GM21381 (cell line): ENCODE data around the gene GNAQ.
"Not testable (repeated sequence)": the region's sequence is repeated elsewhere in the genome, so short reads cannot be mapped to it uniquely, and the experiment has no call there.

Experiments
- ATAC-seq: cut with Tn5 transposase; IDR thresholded peaks from one replicate; pipeline ENCODE4 v1.9.1; 2021; ENCODE audit warnings: mild to moderate bottlenecking, moderate library complexity; ENCODE audit not compliant: unreplicated experiment

The GNAQ gene

DNA sequence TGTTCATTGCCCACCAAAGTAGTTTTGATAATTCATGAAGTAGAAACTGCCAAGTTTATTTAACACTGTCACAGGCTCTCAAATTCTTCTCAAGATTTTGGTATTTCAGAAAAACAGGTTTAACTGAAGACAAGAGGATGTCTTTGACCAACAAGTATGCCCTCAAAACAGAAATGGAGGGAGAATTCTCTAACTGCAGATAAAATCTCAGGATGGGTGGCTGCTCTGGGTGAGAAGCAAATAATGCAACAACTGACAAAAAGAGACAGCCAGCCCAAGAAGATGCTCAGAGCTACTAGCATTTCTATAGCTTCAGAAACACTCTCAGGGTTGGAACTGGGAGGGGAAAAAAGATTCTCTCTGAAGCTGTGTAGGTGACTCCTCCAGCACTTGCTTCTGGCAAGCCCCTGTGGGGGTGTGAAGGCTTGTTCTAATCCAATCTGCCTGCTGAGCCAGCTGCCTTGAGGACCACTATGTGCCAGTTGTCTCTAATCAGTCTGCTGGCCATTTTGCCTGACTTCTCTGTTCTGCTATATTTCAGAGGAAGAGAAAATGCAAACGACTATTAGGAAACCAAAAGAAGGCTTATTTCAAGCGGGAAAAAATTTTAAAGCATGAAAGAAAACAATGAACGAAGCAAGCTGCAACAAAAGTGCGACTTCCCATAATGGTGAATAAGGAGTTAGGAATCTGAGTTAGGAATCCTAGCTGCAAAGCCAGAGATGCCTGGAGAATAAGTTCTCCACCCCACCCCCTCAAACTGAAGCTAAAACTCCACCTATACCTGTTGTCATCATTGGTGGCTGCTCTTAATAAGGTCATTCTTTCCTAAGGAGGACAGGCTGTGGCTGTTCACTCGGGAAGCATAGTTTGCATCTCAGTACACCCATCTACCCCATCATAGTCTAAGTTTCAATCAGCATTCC is 147.5 kb downstream of the GNAQ start:
- no peak for ATAC-seq

DNA sequence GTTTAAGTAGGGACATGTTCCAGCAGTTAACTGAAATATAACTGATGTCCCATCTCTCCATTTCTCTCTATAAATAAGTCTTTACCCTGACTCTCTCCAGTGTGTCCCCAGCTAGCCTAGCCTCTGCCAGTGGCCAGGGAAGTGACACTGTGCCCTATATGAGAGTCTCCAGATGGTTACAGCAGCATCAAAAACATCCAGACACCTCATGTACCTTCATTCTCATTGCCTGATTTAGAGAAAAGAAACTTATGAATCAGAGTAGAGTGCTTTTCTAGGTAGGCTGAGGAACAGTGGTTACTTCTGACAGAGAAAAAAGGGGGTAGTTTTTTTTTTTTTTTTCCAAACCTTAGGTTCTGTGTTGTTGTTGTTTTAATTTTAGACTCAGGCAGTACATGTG is 148.5 kb downstream of the GNAQ start:
- no peak for ATAC-seq

DNA sequence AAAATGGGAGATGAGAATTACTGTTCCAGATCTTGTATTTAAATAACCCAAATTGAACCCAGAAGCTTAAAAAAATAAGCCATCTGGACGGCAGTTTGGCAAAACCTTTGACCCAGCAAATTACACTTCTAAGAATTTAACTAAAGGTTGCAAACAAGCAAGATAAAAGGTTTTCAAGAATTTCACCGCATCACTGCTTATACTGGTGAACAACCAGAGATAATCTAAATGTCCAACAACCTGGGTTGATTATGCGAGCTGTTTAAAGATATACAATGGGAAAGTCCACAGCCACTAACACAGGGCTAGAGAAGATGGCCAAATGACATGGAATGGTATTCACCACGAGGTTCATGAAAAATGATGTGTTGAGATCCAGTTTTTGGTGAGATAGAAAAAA is 149.3 kb downstream of the GNAQ start:
- no peak for ATAC-seq

DNA sequence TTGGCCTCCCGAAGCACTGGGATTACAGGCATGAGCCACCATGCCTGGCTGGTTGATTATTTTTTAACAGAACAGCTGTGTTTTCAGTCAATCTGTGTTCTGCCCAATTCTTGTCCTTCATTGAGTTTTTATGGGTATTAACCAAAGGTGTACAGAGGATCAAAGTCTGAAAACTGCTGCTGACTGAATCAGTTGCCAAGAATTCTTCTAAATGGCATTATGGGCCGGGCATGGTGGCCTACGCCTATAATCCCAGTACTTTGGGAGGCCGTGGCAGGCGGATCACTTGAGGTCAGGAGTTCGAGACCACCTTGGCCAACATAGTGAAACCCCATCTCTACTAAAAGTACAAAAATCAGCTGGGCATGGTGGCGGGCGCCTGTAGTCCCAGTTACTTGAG is 150.0 kb downstream of the GNAQ start:
- not testable (repeated sequence) for ATAC-seq

DNA sequence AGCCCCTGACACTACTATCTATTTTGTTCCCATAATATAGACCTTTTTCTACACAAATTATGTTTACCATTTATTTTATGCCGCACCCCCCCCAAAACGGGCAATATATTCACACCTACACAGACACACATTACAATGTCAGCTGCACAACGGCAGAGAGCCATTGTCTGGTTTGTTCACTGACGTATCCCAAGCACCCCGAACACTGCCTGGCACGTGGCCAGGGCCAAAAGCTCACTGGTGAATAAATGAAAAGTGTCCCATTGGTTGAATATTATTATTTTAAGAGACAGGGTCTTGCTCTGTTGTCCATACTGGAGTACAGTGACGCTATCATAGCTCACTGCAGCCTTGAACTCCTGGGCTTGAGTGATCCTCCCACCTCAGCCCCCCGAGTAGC is 150.5 kb downstream of the GNAQ start:
- no peak for ATAC-seq

DNA sequence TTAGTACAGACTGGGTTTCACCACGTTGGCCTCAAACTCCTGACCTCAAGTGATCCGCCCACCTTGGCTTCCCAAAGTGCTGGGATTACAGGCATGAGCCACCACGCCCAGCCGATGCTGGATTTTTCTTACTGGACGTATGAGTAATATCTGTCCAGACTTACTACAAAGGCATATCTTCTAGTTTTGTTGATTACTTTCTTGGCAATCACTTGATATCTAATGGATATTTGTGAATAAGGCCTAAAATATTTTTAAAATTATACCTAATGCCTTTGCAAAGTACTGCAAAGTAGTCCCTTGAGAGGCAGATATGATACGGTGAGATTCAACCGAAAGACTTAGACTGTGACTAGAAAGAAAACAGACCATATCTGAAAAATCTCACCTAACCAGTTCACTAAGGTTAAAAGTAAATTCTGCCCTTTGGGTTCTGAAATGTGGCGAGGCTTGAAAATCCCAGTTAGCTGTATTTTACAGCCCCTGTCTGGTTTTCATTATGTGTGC is 152.1 kb downstream of the GNAQ start:
- ATAC-seq, result no peak

DNA sequence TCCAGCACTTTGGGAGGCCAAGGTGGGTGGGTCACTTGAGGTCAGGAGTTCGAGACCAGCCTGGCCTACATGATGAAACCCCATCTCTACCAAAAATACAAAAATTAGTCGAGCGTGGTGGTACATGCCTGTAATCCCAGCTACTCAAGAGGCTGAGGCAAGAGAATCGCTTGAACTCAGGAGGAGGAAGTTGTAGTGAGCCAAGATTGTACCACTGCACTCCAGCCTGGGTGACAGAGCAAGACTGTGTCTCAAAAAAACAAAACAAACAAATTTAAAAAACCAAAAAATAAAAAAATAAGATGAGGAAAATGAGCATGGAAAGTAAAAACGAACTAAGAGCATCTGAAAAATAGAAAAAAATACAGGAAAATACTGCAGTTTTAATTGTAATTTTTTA is 152.8 kb downstream of the GNAQ start:
- not testable (repeated sequence) for ATAC-seq

DNA sequence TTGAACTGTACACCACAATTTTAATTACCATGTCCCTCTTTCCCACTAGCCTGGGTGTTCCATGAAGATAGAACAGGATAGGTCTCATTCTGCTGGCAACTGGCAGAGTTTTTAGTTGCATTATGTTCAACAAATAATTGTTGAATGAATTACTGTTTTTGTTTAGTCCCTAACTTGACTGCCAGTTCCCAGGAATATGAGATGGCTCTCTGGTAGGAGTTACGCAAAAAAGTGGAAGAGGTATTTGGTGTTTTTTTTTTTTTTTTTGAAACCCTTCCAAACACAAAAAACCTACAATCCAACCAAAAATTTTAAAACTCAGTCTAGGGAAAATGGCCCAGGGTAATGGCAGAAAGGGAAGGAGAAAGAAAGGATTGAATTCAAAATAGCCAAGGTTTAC is 153.6 kb downstream of the GNAQ start:
- ATAC-seq, result no peak

DNA sequence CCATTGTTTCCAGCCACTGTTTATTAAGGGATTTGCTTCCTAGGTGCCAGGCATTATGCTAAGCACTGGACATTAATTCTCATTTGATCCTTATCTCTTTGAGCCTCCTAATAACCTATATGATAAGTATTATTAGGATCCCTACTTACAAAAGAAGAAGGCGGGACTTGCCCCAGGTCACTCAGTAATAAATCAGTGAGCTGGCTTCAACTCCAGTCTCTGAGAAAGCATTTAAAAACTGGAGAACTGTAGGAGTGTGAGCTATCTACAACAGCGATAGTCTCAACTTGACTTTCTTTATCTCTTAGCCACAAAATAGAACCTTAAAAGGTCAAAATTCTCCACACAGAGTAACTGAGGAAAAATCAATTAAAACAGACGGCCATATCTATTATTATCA is 155.0 kb downstream of the GNAQ start:
- no peak for ATAC-seq

DNA sequence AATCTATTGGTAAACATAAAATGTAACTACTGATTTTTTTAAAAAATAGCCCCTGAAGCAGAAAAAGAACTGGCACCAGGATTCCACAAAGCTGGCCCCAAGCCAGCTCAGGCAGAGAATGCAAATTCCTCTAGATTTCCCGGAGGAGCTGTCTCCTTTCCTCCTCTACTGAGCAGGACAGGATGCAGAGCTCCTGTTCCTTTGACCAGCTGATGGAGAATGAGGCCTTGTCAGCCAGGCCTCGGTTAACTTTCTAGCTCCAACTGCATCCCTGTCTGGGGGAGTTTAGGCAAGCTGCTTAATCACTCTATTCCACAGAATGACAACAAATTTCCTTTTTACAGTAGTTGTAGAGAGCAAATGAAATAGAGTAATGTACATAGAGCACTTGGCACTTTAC is 155.5 kb downstream of the GNAQ start:
- no peak for ATAC-seq

DNA sequence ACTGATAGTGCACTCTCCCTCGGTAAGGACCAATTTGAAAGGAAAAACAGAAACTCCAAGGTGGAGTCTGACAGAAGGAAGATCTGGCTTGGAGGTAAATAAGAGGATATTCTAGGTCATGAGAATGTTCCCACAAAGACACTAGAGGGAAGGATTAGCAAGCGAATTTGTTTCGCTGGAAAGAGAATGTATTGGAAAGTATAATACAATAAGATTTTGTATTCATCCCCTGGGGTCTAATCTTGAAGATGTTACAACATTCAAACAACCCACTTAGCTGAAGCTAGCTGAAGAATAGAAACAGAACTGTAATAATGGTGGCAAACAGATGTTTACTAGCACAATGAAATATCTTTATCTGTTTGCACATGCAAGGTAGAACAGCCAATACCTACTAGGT is 158.7 kb downstream of the GNAQ start:
- ATAC-seq, result no peak

DNA sequence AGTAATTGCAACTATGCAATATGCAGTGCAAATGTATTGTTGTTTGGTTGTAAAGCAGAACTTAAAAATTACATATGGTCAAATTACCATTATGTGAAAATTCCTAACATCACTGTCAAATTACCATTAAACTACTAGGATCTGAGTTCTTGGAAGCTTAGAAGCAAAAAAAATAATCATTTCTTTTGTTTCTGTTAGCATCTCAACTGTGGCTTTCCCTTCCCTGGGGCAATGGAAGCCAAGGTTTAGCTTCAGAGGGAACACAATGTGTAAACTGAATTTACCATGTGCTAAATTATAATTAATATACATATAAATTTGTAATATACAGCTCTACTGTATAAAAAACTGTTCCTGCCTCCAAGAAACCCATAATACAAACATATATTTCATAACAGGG is 159.4 kb downstream of the GNAQ start:
- ATAC-seq, result no peak

DNA sequence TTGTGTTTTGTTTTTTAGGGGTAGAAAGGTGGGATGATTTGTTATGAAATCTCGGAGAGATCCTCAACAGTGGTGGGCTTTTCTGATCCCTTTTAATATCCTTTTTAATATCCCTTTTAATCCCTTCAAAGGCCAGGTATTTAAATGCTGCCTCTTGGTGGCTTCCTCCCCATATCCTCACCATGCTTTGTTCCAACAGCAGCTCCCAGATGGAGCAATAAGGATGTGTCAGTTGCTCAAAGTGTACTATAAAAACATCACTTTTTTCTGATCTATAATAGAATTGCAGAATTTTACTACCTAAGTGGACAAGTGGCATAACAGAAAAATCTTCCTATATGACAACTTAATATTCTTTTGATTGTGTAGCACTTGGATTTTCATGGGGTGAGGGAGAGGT is 160.1 kb downstream of the GNAQ start:
- no peak for ATAC-seq

DNA sequence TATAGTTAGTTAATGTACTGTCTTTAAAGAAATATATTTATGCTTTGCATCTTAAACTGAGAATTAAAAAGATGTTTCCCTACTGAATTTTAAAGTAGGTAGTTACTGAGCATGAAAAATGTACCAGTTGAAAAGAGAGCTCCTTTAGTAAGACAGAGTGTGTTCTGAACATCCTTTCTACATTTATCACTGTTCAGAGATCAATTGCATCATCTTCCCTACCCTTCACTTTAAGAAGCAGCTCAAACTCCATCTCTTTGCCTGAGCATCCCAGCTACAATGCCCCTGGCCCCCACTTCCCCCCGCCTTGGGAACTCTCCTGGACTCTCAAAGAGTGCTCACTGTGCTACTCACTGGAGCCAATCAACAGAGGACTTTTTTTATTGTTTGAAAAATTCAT is 164.7 kb downstream of the GNAQ start:
- no peak for ATAC-seq

DNA sequence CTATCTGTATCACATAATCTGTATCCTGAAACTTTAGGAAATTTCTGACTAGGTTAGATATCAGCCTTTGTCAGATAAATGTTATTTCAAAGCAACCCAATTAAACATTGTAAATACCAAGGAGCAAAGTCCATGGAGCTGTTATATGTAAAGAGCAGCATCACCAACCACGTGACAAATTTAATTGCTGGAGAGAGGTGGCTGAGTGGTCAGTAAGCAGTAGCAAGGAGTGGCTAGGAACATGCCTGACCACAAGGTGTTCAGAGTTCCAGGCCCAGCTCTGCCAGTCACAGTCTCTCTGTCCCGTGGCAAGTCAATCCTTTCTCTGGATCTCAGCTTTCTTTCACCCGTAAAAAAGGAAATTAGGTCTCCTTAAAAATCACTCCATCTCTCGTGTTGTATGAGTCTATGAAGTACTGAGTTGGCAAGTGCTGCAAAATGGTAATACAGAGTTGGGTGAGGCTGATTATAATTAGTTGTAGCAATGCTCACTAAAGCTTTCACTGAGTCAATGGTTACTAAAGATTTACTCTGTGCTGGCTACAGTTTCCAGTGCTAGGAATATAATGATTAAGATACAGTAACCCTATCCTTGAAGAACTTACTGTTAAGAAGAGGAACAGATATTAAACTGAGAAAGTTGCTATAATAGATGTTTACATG is 166.1 kb downstream of the GNAQ start:
- ATAC-seq, result no peak

DNA sequence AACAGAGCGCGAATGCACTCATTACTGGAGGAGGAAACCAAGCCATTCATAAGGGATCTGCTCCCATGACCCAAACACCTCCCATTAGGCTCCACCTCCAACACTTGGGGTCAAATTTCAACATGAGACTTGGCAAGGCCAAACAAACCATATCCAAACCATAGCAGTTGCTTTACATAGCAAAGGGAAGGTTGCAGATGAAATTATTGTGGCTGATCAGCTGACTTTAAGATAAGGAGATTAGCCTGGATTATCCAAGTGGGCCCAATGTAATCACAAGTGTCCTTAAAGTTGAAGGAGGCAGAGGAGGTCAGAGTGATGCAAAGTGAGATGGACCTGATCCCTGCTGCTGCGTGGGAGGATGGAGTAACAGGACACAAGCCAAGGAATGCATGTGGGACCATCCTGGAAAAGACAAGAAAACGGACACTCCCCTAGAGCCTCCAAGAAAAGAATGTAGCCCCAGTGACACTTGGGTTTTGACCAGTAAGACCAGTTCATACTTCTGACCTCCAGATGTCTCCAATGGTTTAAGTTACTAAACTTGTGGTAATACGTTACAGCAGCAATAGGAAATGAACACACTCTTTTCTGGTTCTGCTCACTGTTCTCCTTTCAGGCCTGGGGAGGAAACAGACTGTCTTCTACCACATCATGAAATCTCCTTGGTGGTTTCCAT is 167.3 kb downstream of the GNAQ start:
- no peak for ATAC-seq

DNA sequence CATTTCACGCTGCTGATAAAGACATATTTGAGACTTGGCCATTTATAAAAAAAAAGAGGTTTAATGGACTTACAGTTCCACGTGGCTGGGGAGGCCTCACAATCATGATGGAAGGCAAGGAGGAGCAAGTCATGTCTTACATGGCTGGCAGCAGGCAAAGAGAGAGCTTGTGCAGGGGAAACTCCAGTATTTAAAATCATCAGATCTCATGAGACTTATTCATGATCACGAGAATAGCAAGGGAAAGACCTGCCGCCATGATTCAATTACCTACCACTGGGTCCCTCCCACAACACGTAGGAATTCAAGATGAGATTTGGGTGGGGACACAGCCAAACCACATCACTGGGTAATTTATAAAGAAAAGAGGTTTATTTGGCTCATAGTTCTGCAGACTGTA is 168.0 kb downstream of the GNAQ start:
- not testable (repeated sequence) for ATAC-seq

DNA sequence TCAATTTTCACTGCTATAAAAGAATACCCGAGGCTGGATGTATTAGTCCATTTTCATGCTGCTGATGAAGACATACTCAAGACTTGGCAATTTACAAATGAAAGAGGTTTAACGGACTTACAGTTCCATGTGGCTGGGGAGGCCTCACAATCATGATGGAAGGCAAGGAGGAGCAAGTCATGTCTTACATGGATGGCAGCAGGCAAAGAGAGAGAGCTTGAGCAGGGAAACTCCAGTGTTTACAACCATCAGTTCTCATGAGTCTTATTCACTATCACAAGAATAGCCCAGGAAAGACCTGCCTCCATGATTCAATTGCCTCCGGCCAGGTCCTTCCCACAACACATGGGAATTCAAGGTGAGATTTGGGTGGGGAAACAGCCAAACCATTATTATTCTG is 170.7 kb downstream of the GNAQ start:
- ATAC-seq, result not testable (repeated sequence)

DNA sequence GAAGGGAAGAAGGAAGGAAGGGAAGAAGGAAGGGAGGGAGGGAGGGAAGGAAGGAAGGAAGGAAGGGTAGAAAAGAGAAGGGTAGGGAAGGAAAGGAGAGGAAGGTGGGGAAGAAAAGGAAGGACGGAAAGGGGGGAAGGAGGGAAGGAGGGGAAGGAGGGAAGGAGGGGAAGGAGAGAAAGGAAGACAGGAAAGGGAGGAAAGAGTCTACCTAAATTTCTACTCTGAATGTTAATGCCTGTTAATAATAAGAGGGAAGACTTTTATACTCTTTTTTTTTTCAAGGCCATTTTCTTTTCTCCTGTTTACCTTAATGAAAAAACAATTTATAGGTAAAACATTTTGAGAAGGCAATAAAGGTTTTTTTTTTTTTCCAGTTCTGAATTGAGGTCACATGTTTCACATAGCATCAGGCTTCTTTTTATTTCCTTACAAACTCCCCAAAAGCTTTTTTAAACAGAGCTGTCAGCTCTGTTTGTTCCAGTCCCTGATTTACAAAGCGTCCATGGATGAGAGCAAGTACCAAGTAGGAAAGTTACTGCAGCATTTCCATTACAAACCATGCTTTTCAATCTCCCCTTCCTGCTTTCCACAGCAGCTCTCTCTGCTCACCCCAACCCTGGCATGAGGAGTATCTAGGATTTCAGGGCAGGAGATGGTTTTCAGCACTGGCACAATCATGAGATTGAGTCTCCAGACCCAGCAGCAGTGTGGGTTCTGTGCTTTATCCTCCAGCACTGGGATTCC is 173.9 kb downstream of the GNAQ start:
- ATAC-seq, result no peak

DNA sequence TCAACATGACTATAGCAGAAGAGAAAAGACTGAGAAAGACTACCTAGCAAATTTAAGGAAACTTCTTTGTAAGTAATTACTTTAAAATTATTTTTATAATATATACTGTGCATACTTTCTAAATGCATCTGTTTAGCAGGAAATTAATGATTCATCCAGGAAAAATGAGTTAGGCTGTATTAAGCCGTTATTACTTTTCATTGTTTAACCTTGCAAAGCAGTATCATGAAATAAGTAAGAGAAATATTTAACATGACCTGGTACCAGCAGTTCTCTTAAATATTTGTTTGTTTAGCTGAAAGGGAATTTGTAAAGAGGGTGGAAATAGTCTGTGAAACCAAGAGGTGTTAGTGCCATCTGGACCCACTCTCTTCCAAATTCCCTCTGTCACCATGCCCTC is 175.0 kb downstream of the GNAQ start:
- ATAC-seq, result no peak

DNA sequence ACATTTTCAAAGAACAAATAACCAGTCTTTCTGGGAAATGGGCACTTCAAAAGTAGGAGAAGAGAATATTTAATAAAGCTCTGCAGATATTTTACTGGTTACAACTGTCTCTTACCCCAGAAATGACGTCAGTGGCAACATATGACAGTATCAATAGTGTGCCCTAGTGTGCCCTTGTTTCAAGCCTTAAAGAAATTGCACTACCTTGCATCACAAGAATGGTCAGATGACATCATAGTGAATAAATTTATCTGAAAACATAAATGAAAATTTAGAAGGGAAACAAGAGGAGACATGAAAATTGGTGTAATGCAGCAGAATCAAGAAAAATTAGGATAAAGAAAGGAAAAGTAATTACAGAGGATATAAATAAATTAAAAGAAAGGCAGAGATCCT is 176.7 kb downstream of the GNAQ start:
- no peak for ATAC-seq
